NCI-H774 (cell line): Measurements from ENCODE around the gene MARCHF10.

Experiments used
- DNase-seq: peaks from one replicate; lab custom pipeline; 2025; lab: John Stamatoyannopoulos, UW

Gene MARCHF10

GRCh38 chr17:62676231-62676943, 131.7 kb downstream of the MARCHF10 start:
- no peak for DNase-seq

- DNase-seq, result no peak
Observed at GRCh38 chr17:62675701-62676100, 132.4 kb downstream of the MARCHF10 start.

- DNase-seq, result no peak
Observed at GRCh38 chr17:62675260-62675659, 132.9 kb downstream of the MARCHF10 start.

- no peak for DNase-seq
Observed at GRCh38 chr17:62674841-62675240, 133.3 kb downstream of the MARCHF10 start.

GRCh38 chr17:62674363-62674739, 133.8 kb downstream of the MARCHF10 start:
- no peak for DNase-seq

GRCh38 chr17:62673614-62674362, 134.3 kb downstream of the MARCHF10 start:
- no peak for DNase-seq

- DNase-seq, result no peak
Observed at GRCh38 chr17:62672957-62673356, 135.2 kb downstream of the MARCHF10 start.

- peak; percentile 80 for DNase-seq
Observed at GRCh38 chr17:62671553-62671952, 136.6 kb downstream of the MARCHF10 start.

GRCh38 chr17:62670202-62670821, 137.8 kb downstream of the MARCHF10 start:
- no peak for DNase-seq

GRCh38 chr17:62668091-62668804, 139.9 kb downstream of the MARCHF10 start:
- no peak for DNase-seq

- no peak for DNase-seq
Observed at GRCh38 chr17:62666801-62667591, 141.1 kb downstream of the MARCHF10 start.

- no peak for DNase-seq
Observed at GRCh38 chr17:62666061-62666800, 141.9 kb downstream of the MARCHF10 start.

- no peak for DNase-seq
Observed at GRCh38 chr17:62665599-62665998, 142.5 kb downstream of the MARCHF10 start.

- no peak for DNase-seq
Observed at GRCh38 chr17:62664336-62665120, 143.6 kb downstream of the MARCHF10 start.

GRCh38 chr17:62663304-62663703, 144.8 kb downstream of the MARCHF10 start:
- DNase-seq, result no peak

GRCh38 chr17:62662855-62663254, 145.3 kb downstream of the MARCHF10 start:
- no peak for DNase-seq

GRCh38 chr17:62661337-62661736, 146.8 kb downstream of the MARCHF10 start:
- no peak for DNase-seq

GRCh38 chr17:62660629-62661118, 147.4 kb downstream of the MARCHF10 start:
- no peak for DNase-seq

- DNase-seq, result no peak
Observed at GRCh38 chr17:62658136-62658920, 149.8 kb downstream of the MARCHF10 start.
